K562 (cell line): ENCODE results near the gene BEST1. TPM values are rescaled to one million over a fixed set of nuclear protein-coding genes. Genes with fewer than 3 reads are reported as not detected.
A peak's percentile ranks its signal among the peaks of the same experiment; 100 is the strongest.

ENCODE experiments used
- CHCHD3 ChIP-seq: fragments of 250-450 bp; sonication (Bioruptor Pico); IDR thresholded peaks from 2 replicates; pipeline ENCODE4 v2.1.2; 2022; ENCODE audit warnings: mild to moderate bottlenecking
- CSDE1 ChIP-seq, 2 experiments: fragments of 450-650 bp; IDR thresholded peaks; 2 replicates each; pipeline ENCODE4 v1.6.1; 2016; ENCODE audit warnings: mild to moderate bottlenecking in 1 of 2
- DEAF1 ChIP-seq: fragments of 450-650 bp; formaldehyde crosslinking; IDR thresholded peaks from 2 replicates; pipeline ENCODE4 v1.4.0; 2020; ENCODE audit warnings: mild to moderate bottlenecking, moderate library complexity
- E2F4 ChIP-seq: sonication (generic); formaldehyde crosslinking; IDR thresholded peaks from 2 replicates; pipeline ENCODE4 v1.8.0; 2022; ENCODE audit warnings: mild to moderate bottlenecking, low read depth, missing genetic modification reagents
- HOXB6 ChIP-seq: fragments of 250-450 bp; sonication (Bioruptor Pico); IDR thresholded peaks from 2 replicates; pipeline ENCODE4 v1.5.1; 2022; ENCODE audit warnings: mild to moderate bottlenecking, borderline replicate concordance
- JUNB ChIP-seq: fragments of 450-650 bp; formaldehyde crosslinking; conservative IDR thresholded peaks from 2 replicates; pipeline ENCODE4 v1.4.0; 2020; ENCODE audit warnings: mild to moderate bottlenecking
- MTA2 ChIP-seq: fragments of 450-650 bp; IDR thresholded peaks from 2 replicates; pipeline ENCODE4 v1.6.1; 2016; ENCODE audit warnings: low read depth
- NCOR1 ChIP-seq: fragments of 450-650 bp; IDR thresholded peaks from 2 replicates; pipeline ENCODE4 v1.6.1; 2016; ENCODE audit warnings: mild to moderate bottlenecking, moderate library complexity
- NR0B1 ChIP-seq: fragments of 450-650 bp; IDR thresholded peaks from one replicate; pipeline ENCODE4 v1.6.1; 2018; ENCODE audit warnings: mild to moderate bottlenecking, moderate library complexity; ENCODE audit not compliant: partially characterized antibody
- PHF20 ChIP-seq: fragments of 450-650 bp; IDR thresholded peaks from 2 replicates; pipeline ENCODE4 v1.6.1; 2018; ENCODE audit not compliant: partially characterized antibody
- PHTF2 ChIP-seq: fragments of 250-450 bp; sonication (Bioruptor Pico); IDR thresholded peaks from 2 replicates; pipeline ENCODE4 v1.5.0; 2021; ENCODE audit warnings: mild to moderate bottlenecking
- PPARD ChIP-seq: fragments of 250-450 bp; sonication (Bioruptor Pico); IDR thresholded peaks from 2 replicates; pipeline ENCODE4 v1.8.0; 2022; ENCODE audit warnings: inconsistent platforms, mild to moderate bottlenecking, moderate library complexity
- RBM34 ChIP-seq: fragments of 200-400 bp; formaldehyde crosslinking; IDR thresholded peaks from 2 replicates; pipeline ENCODE4 v1.6.1; 2018; ENCODE audit warnings: low read length, borderline replicate concordance; ENCODE audit not compliant: insufficient read depth
- SMAD4 ChIP-seq: fragments of 250-450 bp; sonication (Bioruptor Pico); conservative IDR thresholded peaks from 2 replicates; pipeline ENCODE4 v1.8.0; 2021; ENCODE audit warnings: inconsistent platforms, mild to moderate bottlenecking, moderate library complexity
- ZBTB34 ChIP-seq: fragments of 250-450 bp; sonication (Bioruptor Pico); IDR thresholded peaks from 2 replicates; pipeline ENCODE4 v1.8.0; 2021; ENCODE audit warnings: mild to moderate bottlenecking, moderate library complexity
- ZNF253 ChIP-seq: fragments of 250-450 bp; sonication (Bioruptor Pico); conservative IDR thresholded peaks from 2 replicates; pipeline ENCODE4 v1.6.1; 2021; ENCODE audit warnings: mild to moderate bottlenecking
- ZNF551 ChIP-seq: fragments of 250-450 bp; sonication (Bioruptor Pico); IDR thresholded peaks from 2 replicates; pipeline ENCODE4 v1.5.0; 2021; ENCODE audit warnings: mild to moderate bottlenecking, moderate library complexity
- polyA plus RNA-seq, 8 experiments: library from polyadenylated mRNA; depleted of rRNA in 4 of 8; stranded (reverse) in 5 of 8; unstranded in 3 of 8; fragments of >200 nt; fragmentation: Nextera tagmentation in 2 of 8; fragmentation: Illumina TruSeq in 1 of 8; extraction: Ambion mirVana in 2 of 8; extraction: Trizol in 1 of 8; gene quantifications; 2 replicates each; pipeline versions ENCODE4 v1.2.1 to v1.2.3, GENCODE V29; 2011 to 2014; ENCODE audit warnings: inconsistent platforms in 1 of 8, missing spikeins in 1 of 8
- total RNA-seq, 7 experiments: library from RNA; depleted of rRNA in 6 of 7; stranded (reverse); fragments of >200 nt in 6 of 7; fragmentation: Illumina TruSeq in 2 of 7; extraction: Trizol in 2 of 7; gene quantifications; 2 replicates each; pipeline versions ENCODE4 v1.2.1 to v1.2.3, GENCODE V29; 2011 to 2021; ENCODE audit warnings: low replicate concordance in 1 of 7
- TF ChIP-seq, protein P1 (sequence below): fragments of 450-650 bp; IDR thresholded peaks from 2 replicates; pipeline ENCODE4 v1.6.1; 2017; ENCODE audit warnings: antibody characterized with exemption
- TF ChIP-seq, protein P2 (sequence below): sonication (generic); formaldehyde crosslinking; IDR thresholded peaks from 2 replicates; pipeline ENCODE4 v1.8.0; 2023; ENCODE audit warnings: mild to moderate bottlenecking, missing genetic modification reagents

Gene BEST1
- total and polyA plus RNA-seq, 9 of the 15 experiments (the other 6 are each of a cell fraction or from before 2014, with no cell fraction given): 0.07 to 1.3 (median 0.40) TPM

DNA sequence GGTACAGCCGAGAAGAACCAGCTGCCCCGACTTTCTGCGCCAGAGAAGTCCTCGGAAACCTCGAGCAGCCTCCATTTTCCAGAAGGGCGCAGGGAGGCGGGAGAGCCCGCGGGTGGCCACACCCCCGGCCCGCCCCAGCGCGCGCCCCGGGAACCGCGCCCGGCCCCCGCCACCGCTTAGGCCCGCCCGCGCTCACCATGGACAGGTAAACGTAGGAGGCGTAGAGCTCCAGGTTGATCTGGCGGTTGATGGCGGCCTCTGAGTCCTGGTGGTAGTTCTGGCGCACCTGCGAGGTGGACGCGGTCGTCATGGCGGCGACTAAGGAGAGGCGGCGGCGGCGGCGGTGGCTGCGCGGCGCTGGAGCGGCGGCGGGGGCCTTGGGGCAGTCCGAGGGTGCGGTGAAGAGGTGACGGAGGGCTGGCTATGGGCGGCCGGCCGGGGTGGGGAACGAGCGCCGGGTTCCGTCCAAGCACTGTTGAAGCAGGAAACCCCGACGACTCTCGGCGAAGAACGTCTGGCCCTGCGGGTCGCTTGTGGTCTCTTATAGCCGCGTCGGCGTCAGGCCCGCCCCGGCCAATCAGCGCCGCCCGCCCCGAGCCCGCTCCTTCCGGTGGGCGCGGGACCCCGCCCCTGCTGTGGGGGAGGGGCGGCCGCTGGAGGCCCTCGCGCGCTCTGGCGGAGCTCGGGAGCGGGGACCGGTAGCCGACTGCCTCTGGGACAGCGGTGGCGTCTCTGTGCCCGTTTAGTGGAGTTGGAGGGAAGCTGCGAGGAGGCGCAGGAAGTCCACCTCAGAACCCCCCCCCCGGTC is 17.2 kb downstream of the BEST1 start, which contains the start of gene FTH1 (continued):
- TF ChIP-seq SMAD4: peak; percentile 93
- TF ChIP-seq CHCHD3 (CRISPR knock-in tag): no peak
- no peak for TF ChIP-seq ZNF253
- no peak for TF ChIP-seq PPARD
- TF ChIP-seq NCOR1: peak; percentile 76
- TF ChIP-seq PHTF2 (CRISPR knock-in tag): no peak
- TF ChIP-seq DEAF1 (CRISPR knock-in tag): peak; percentile 34; the same call in 1 of the 2 replicates
- TF ChIP-seq E2F4 (CRISPR knock-in tag): peak; percentile 40; the same call in 1 of the 2 replicates
- TF ChIP-seq HOXB6 (CRISPR knock-in tag): no peak
- peak; percentile 36 for TF ChIP-seq PHF20
- TF ChIP-seq MTA2: no peak
- TF ChIP-seq JUNB (CRISPR knock-in tag): no peak
- TF ChIP-seq, protein P1, sequence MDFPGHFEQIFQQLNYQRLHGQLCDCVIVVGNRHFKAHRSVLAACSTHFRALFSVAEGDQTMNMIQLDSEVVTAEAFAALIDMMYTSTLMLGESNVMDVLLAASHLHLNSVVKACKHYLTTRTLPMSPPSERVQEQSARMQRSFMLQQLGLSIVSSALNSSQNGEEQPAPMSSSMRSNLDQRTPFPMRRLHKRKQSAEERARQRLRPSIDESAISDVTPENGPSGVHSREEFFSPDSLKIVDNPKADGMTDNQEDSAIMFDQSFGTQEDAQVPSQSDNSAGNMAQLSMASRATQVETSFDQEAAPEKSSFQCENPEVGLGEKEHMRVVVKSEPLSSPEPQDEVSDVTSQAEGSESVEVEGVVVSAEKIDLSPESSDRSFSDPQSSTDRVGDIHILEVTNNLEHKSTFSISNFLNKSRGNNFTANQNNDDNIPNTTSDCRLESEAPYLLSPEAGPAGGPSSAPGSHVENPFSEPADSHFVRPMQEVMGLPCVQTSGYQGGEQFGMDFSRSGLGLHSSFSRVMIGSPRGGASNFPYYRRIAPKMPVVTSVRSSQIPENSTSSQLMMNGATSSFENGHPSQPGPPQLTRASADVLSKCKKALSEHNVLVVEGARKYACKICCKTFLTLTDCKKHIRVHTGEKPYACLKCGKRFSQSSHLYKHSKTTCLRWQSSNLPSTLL: no peak
- no peak for TF ChIP-seq NR0B1
- TF ChIP-seq, protein P2, sequence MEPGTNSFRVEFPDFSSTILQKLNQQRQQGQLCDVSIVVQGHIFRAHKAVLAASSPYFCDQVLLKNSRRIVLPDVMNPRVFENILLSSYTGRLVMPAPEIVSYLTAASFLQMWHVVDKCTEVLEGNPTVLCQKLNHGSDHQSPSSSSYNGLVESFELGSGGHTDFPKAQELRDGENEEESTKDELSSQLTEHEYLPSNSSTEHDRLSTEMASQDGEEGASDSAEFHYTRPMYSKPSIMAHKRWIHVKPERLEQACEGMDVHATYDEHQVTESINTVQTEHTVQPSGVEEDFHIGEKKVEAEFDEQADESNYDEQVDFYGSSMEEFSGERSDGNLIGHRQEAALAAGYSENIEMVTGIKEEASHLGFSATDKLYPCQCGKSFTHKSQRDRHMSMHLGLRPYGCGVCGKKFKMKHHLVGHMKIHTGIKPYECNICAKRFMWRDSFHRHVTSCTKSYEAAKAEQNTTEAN (CRISPR knock-in tag): no peak
- no peak for TF ChIP-seq ZNF551 (CRISPR knock-in tag)
- TF ChIP-seq ZBTB34 (CRISPR knock-in tag): no peak
- TF ChIP-seq CSDE1 (IDR thresholded peaks at IDR 0.05): peak in 1 of 2 experiments; percentile 16; a peak in 1 of 4 replicates
- no peak for TF ChIP-seq RBM34
